Panc1 (cell line): ENCODE data around the gene MAPK10. TPM values are rescaled to one million over a fixed set of nuclear protein-coding genes. Genes with fewer than 3 reads are reported as not detected.

ENCODE experiments used
- ATAC-seq: fragments of 200-7000 bp; cut with Tn5 transposase; 2 replicates; pipeline ENCODE4 v1.9.1; 2020; ENCODE audit warnings: mild to moderate bottlenecking, moderate library complexity
- BruUV-seq: library from RNA; stranded (reverse); fragments of 400-500 nt; replicated peaks from 2 replicates; lab custom pipeline; 2021; lab: Mats Ljungman, UMichigan
- CTCF ChIA-PET: fragments of 300-600 bp; sonication (Branson Sonifier 250); formaldehyde crosslinking; loops from one replicate; lab custom pipeline; 2022; ENCODE audit warnings: antibody characterized with exemption; lab: Charles Lee
- POLR2A ChIA-PET: fragments of 300-600 bp; sonication (Branson Sonifier 250); formaldehyde crosslinking; loops from one replicate; lab custom pipeline; 2022; ENCODE audit warnings: antibody characterized with exemption; lab: Charles Lee
- DNase-seq: peaks from one replicate; pipeline ENCODE4 v3.0.0-alpha.2; 2010; ENCODE audit warnings: low read depth, low spot score
- H3K27ac ChIP-seq: 2 replicates; pipeline ENCODE4 v1.5.1; 2011; ENCODE audit warnings: mild to moderate bottlenecking, low read length, inconsistent platforms
- H3K27me3 ChIP-seq: fragments of 200-500 bp; sonication (Bioruptor generic); 2 replicates; pipeline ENCODE4 v1.6.0; 2014; ENCODE audit warnings: low read length, inconsistent platforms; ENCODE audit not compliant: control insufficient read depth, insufficient read depth
- H3K36me3 ChIP-seq: fragments of 200-500 bp; sonication (Bioruptor generic); 2 replicates; pipeline ENCODE4 v1.5.1; 2014; ENCODE audit warnings: inconsistent platforms, mild to moderate bottlenecking, low read length, moderate library complexity; ENCODE audit not compliant: control insufficient read depth, insufficient read depth
- H3K4me1 ChIP-seq: 2 replicates; pipeline ENCODE4 v1.5.1; 2011; ENCODE audit warnings: inconsistent platforms, mild to moderate bottlenecking, low read length, moderate library complexity; ENCODE audit not compliant: control insufficient read depth, insufficient read depth
- H3K4me3 ChIP-seq, 2 experiments: 2 replicates each; pipeline ENCODE4 v1.5.1; 2011 to 2012; ENCODE audit warnings: low read depth in 2 of 2, low read length in 2 of 2, mild to moderate bottlenecking in 2 of 2, inconsistent platforms in 1 of 2, moderate library complexity in 1 of 2
- H3K9me3 ChIP-seq: fragments of 200-500 bp; sonication (Bioruptor generic); 2 replicates; pipeline ENCODE4 v1.5.1; 2014; ENCODE audit warnings: low read depth, mild to moderate bottlenecking, inconsistent platforms, low read length, moderate library complexity; ENCODE audit not compliant: control insufficient read depth, insufficient read depth
- POLR2AphosphoS5 ChIP-seq: IDR thresholded peaks from 2 replicates; pipeline ENCODE4 v1.6.1; 2012; ENCODE audit warnings: mild to moderate bottlenecking, low read depth, low read length, moderate library complexity
- SIN3A ChIP-seq: IDR thresholded peaks from 2 replicates; pipeline ENCODE4 v1.6.1; 2012; ENCODE audit warnings: low read depth, mild to moderate bottlenecking, low read length, moderate library complexity, borderline replicate concordance; ENCODE audit not compliant: insufficient read depth
- TCF7L2 ChIP-seq: IDR thresholded peaks from 2 replicates; pipeline ENCODE4 v1.6.1; 2011; ENCODE audit warnings: mild to moderate bottlenecking, low read depth, low read length, inconsistent platforms
- in situ Hi-C: cut with HindIII; loops from 2 replicates; pipeline ENCODE4 v1.10.0; 2016; ENCODE audit warnings: low sequenced_read_pairs, low pct_unique_long_range_greater_than_20kb
- intact Hi-C: fragments of 100-400 bp; cut with micrococcal nuclease; formaldehyde crosslinking; loops from one replicate; pipeline ENCODE4 v1.10.0; 2022; ENCODE audit not compliant: unreplicated experiment
- total RNA-seq: library from RNA; stranded (reverse); gene quantifications from one replicate; pipeline ENCODE4 v1.2.1, GENCODE V29; 2021; ENCODE audit not compliant: unreplicated experiment
- TF ChIP-seq, protein P1 (sequence below): fragments of 450-650 bp; IDR thresholded peaks from 2 replicates; pipeline ENCODE4 v1.5.1; 2017; ENCODE audit warnings: mild to moderate bottlenecking
- TF ChIP-seq, protein P2 (sequence below), 2 experiments: IDR thresholded peaks; 2 replicates each; pipeline ENCODE4 v1.6.1; 2011 to 2012; ENCODE audit warnings: low read depth in 2 of 2, control low read depth in 1 of 2, low read length in 1 of 2, mild to moderate bottlenecking in 1 of 2, moderate library complexity in 1 of 2; ENCODE audit not compliant: insufficient read depth in 1 of 2

The MAPK10 gene
- total RNA-seq, 1 experiment from 2014 or later, result 0.85 TPM

DNA sequence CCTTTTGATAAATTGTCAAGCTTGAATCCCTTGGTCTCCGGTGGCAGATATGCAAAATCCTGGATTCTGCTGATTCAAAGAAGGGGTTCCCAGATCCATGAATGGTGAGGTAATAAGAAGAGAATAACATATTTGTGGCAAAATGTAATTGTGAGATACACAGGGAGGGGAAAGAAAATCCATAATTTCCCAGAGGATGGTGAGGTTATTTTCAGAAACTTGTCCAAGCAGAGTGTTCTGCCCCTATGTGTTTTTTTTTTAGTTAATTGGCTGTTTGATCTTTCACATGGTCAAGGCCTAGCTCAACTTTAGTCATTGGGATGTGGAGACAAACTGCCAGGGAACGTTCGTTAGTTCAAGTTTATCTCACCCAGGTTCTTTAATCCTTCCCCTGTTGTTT lies 408.8 kb downstream of the MAPK10 start:
- no peaks in the 10 kb centered on the region for H3K9me3 ChIP-seq
- no peaks in the 10 kb centered on the region for H3K27me3 ChIP-seq
- intact Hi-C loops (no loop called here), in situ Hi-C loops (no loop called here)
- DNase-seq (no peak), ATAC-seq (no peak)
- H3K4me1 ChIP-seq, result peaks cover 23% of the 10 kb centered on the region
- ChIA-PET POLR2A (no interaction called here), CTCF (no interaction called here)
- TF ChIP-seq TCF7L2 (no peak), POLR2AphosphoS5 (no peak), SIN3A (no peak)
- TF ChIP-seq, protein P1, sequence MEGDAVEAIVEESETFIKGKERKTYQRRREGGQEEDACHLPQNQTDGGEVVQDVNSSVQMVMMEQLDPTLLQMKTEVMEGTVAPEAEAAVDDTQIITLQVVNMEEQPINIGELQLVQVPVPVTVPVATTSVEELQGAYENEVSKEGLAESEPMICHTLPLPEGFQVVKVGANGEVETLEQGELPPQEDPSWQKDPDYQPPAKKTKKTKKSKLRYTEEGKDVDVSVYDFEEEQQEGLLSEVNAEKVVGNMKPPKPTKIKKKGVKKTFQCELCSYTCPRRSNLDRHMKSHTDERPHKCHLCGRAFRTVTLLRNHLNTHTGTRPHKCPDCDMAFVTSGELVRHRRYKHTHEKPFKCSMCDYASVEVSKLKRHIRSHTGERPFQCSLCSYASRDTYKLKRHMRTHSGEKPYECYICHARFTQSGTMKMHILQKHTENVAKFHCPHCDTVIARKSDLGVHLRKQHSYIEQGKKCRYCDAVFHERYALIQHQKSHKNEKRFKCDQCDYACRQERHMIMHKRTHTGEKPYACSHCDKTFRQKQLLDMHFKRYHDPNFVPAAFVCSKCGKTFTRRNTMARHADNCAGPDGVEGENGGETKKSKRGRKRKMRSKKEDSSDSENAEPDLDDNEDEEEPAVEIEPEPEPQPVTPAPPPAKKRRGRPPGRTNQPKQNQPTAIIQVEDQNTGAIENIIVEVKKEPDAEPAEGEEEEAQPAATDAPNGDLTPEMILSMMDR, result no peak
- TF ChIP-seq, protein P2, sequence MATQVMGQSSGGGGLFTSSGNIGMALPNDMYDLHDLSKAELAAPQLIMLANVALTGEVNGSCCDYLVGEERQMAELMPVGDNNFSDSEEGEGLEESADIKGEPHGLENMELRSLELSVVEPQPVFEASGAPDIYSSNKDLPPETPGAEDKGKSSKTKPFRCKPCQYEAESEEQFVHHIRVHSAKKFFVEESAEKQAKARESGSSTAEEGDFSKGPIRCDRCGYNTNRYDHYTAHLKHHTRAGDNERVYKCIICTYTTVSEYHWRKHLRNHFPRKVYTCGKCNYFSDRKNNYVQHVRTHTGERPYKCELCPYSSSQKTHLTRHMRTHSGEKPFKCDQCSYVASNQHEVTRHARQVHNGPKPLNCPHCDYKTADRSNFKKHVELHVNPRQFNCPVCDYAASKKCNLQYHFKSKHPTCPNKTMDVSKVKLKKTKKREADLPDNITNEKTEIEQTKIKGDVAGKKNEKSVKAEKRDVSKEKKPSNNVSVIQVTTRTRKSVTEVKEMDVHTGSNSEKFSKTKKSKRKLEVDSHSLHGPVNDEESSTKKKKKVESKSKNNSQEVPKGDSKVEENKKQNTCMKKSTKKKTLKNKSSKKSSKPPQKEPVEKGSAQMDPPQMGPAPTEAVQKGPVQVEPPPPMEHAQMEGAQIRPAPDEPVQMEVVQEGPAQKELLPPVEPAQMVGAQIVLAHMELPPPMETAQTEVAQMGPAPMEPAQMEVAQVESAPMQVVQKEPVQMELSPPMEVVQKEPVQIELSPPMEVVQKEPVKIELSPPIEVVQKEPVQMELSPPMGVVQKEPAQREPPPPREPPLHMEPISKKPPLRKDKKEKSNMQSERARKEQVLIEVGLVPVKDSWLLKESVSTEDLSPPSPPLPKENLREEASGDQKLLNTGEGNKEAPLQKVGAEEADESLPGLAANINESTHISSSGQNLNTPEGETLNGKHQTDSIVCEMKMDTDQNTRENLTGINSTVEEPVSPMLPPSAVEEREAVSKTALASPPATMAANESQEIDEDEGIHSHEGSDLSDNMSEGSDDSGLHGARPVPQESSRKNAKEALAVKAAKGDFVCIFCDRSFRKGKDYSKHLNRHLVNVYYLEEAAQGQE (IDR thresholded peaks at IDR 0.05; ENCODE audit: insufficient read depth in 1 of 2, low read depth in 2 of 2, low read length in 1 of 2), result no peak
- no peaks in the 10 kb centered on the region for H3K36me3 ChIP-seq
- H3K4me3 ChIP-seq, result no peak overlapping the region
- no peak overlapping the region for H3K27ac ChIP-seq
- BruUV-seq, result no TSS peak

DNA sequence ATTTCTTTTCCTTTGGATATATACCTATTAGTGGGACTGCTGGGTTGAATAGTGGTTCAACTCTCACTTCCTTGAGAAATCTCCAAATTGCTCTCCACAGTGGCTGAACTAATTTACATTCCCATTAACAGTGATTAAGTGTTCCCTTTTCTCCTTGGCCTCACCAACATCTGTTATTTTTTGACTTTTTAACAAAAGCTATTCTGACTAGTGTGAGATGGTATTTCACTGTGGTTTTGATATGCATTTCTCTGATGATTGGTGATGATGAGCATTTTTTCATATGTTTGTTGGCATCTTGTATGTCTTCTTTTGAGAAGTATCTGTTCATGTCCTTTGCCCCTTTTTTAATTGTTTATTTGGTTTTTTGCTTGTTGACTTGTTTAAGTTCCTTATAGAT lies 413.0 kb downstream of the MAPK10 start:
- Histone ChIP-seq H3K27me3 (no peaks in the 10 kb centered on the region), H3K36me3 (no peaks in the 10 kb centered on the region), H3K9me3 (no peaks in the 10 kb centered on the region), H3K4me3 (no peak overlapping the region), H3K4me1 (no peaks in the 10 kb centered on the region; the same call in 1 of the 2 replicates), H3K27ac (no peak overlapping the region)
- intact Hi-C loops (no loop called here), in situ Hi-C loops (no loop called here)
- ChIA-PET CTCF (no interaction called here), POLR2A (no interaction called here)
- DNase-seq (no peak), ATAC-seq (no peak)
- TF ChIP-seq SIN3A (no peak), POLR2AphosphoS5 (no peak), TCF7L2 (no peak)
- TF ChIP-seq, protein P2 (IDR thresholded peaks at IDR 0.05; ENCODE audit: insufficient read depth in 1 of 2, low read depth in 2 of 2, low read length in 1 of 2), result no peak
- TF ChIP-seq, protein P1, result no peak
- BruUV-seq, result no TSS peak
